IPS-18a (cell line): ENCODE measurements around the gene RELL1.

Experiments
- H3K27ac ChIP-seq: one replicate; pipeline ENCODE4 v1.5.1; 2013; ENCODE audit warnings: low read length
- H3K27me3 ChIP-seq: one replicate; pipeline ENCODE4 v1.6.1; 2013; ENCODE audit warnings: mild to moderate bottlenecking, low read length; ENCODE audit not compliant: control insufficient read depth, insufficient read depth
- H3K36me3 ChIP-seq: one replicate; pipeline ENCODE4 v1.6.1; 2013; ENCODE audit warnings: low read depth, low read length; ENCODE audit not compliant: control insufficient read depth
- H3K4me1 ChIP-seq: one replicate; pipeline ENCODE4 v1.6.1; 2013; ENCODE audit warnings: low read depth, low read length; ENCODE audit not compliant: control insufficient read depth
- H3K4me3 ChIP-seq: one replicate; pipeline ENCODE4 v1.5.1; 2013; ENCODE audit warnings: low read length
- H3K9ac ChIP-seq: one replicate; pipeline ENCODE4 v1.6.1; 2013; ENCODE audit warnings: mild to moderate bottlenecking, low read length, moderate library complexity
- H3K9me3 ChIP-seq: one replicate; pipeline ENCODE4 v1.6.1; 2013; ENCODE audit warnings: low read depth, low read length; ENCODE audit not compliant: control insufficient read depth

RELL1 gene

GRCh38 chr4:37590016-37590415 lies 96.2 kb downstream of the RELL1 start:
- Histone ChIP-seq H3K27me3 (no peaks in the 10 kb centered on the region), H3K4me1 (peaks cover 8% of the 10 kb centered on the region), H3K36me3 (no peaks in the 10 kb centered on the region), H3K27ac (no peak overlapping the region), H3K9me3 (no peaks in the 10 kb centered on the region), H3K4me3 (no peak overlapping the region), H3K9ac (no peak overlapping the region)

GRCh38 chr4:37588150-37588549 lies 98.0 kb downstream of the RELL1 start:
- no peaks in the 10 kb centered on the region for H3K36me3 ChIP-seq
- no peak overlapping the region for H3K27ac ChIP-seq
- no peak overlapping the region for H3K9ac ChIP-seq
- no peaks in the 10 kb centered on the region for H3K9me3 ChIP-seq
- H3K4me1 ChIP-seq, result peaks cover 8% of the 10 kb centered on the region
- no peak overlapping the region for H3K4me3 ChIP-seq
- no peaks in the 10 kb centered on the region for H3K27me3 ChIP-seq

- no peaks in the 10 kb centered on the region for H3K27me3 ChIP-seq
- peaks cover 7% of the 10 kb centered on the region for H3K4me1 ChIP-seq
- H3K4me3 ChIP-seq, result no peak overlapping the region
- H3K9me3 ChIP-seq, result no peaks in the 10 kb centered on the region
- H3K27ac ChIP-seq, result no peak overlapping the region
- H3K9ac ChIP-seq, result no peak overlapping the region
- H3K36me3 ChIP-seq, result no peaks in the 10 kb centered on the region
Observed at GRCh38 chr4:37586194-37586593, 100.0 kb downstream of the RELL1 start.

GRCh38 chr4:37584493-37585060 lies 101.6 kb downstream of the RELL1 start:
- Histone ChIP-seq H3K9ac (no peak overlapping the region), H3K36me3 (no peaks in the 10 kb centered on the region), H3K4me1 (no peaks in the 10 kb centered on the region), H3K9me3 (no peaks in the 10 kb centered on the region), H3K27me3 (no peaks in the 10 kb centered on the region), H3K27ac (no peak overlapping the region), H3K4me3 (no peak overlapping the region)

- Histone ChIP-seq H3K27me3 (no peaks in the 10 kb centered on the region), H3K4me3 (no peak overlapping the region), H3K27ac (no peak overlapping the region), H3K36me3 (no peaks in the 10 kb centered on the region), H3K4me1 (no peaks in the 10 kb centered on the region), H3K9ac (no peak overlapping the region), H3K9me3 (no peaks in the 10 kb centered on the region)
Observed at GRCh38 chr4:37584071-37584470, 102.1 kb downstream of the RELL1 start.

GRCh38 chr4:37573566-37573965 lies 112.6 kb downstream of the RELL1 start:
- Histone ChIP-seq H3K4me3 (no peak overlapping the region), H3K9me3 (no peaks in the 10 kb centered on the region), H3K27ac (no peak overlapping the region), H3K9ac (no peak overlapping the region), H3K4me1 (no peaks in the 10 kb centered on the region), H3K27me3 (no peaks in the 10 kb centered on the region), H3K36me3 (no peaks in the 10 kb centered on the region)

- no peak overlapping the region for H3K4me3 ChIP-seq
- H3K27ac ChIP-seq, result no peak overlapping the region
- no peaks in the 10 kb centered on the region for H3K36me3 ChIP-seq
- H3K9ac ChIP-seq, result no peak overlapping the region
- H3K9me3 ChIP-seq, result no peaks in the 10 kb centered on the region
- H3K27me3 ChIP-seq, result no peaks in the 10 kb centered on the region
- H3K4me1 ChIP-seq, result no peaks in the 10 kb centered on the region
Observed at GRCh38 chr4:37568489-37568888, 117.7 kb downstream of the RELL1 start.

- no peaks in the 10 kb centered on the region for H3K4me1 ChIP-seq
- no peak overlapping the region for H3K4me3 ChIP-seq
- no peaks in the 10 kb centered on the region for H3K27me3 ChIP-seq
- no peak overlapping the region for H3K9ac ChIP-seq
- no peaks in the 10 kb centered on the region for H3K9me3 ChIP-seq
- H3K27ac ChIP-seq, result no peak overlapping the region
- H3K36me3 ChIP-seq, result no peaks in the 10 kb centered on the region
Observed at GRCh38 chr4:37567836-37568235, 118.3 kb downstream of the RELL1 start.

GRCh38 chr4:37562592-37562991 lies 123.6 kb downstream of the RELL1 start:
- no peaks in the 10 kb centered on the region for H3K27me3 ChIP-seq
- peaks cover 4% of the 10 kb centered on the region for H3K4me1 ChIP-seq
- H3K9ac ChIP-seq, result no peak overlapping the region
- H3K9me3 ChIP-seq, result no peaks in the 10 kb centered on the region
- no peaks in the 10 kb centered on the region for H3K36me3 ChIP-seq
- H3K4me3 ChIP-seq, result no peak overlapping the region
- H3K27ac ChIP-seq, result no peak overlapping the region

GRCh38 chr4:37561803-37562207 lies 124.4 kb downstream of the RELL1 start:
- no peak overlapping the region for H3K27ac ChIP-seq
- H3K9ac ChIP-seq, result no peak overlapping the region
- H3K4me1 ChIP-seq, result peaks cover 4% of the 10 kb centered on the region
- H3K4me3 ChIP-seq, result no peak overlapping the region
- H3K36me3 ChIP-seq, result no peaks in the 10 kb centered on the region
- H3K27me3 ChIP-seq, result no peaks in the 10 kb centered on the region
- no peaks in the 10 kb centered on the region for H3K9me3 ChIP-seq

GRCh38 chr4:37561196-37561802 lies 124.9 kb downstream of the RELL1 start:
- no peak overlapping the region for H3K9ac ChIP-seq
- no peaks in the 10 kb centered on the region for H3K27me3 ChIP-seq
- peaks cover 4% of the 10 kb centered on the region for H3K4me1 ChIP-seq
- H3K4me3 ChIP-seq, result no peak overlapping the region
- H3K27ac ChIP-seq, result no peak overlapping the region
- no peaks in the 10 kb centered on the region for H3K36me3 ChIP-seq
- H3K9me3 ChIP-seq, result no peaks in the 10 kb centered on the region
